Coronary artery (tissue), 2 donors: Measurements from ENCODE around the gene HIC1.

Experiments
- DNase-seq: peaks from one replicate; pipeline ENCODE4 v3.0.0-alpha.2; 2017; ENCODE audit warnings: low spot score
- H3K27ac ChIP-seq, 2 donors: fragments of 200-600 bp; sonication (generic); one replicate each; pipeline ENCODE4 v1.5.1; 2016 to 2019
- H3K4me3 ChIP-seq: fragments of 200-600 bp; sonication (generic); 2 replicates; pipeline ENCODE4 v1.5.1; 2016; ENCODE audit warnings: mild to moderate bottlenecking, moderate library complexity
- TF ChIP-seq, protein P1 (sequence below): fragments of 200-600 bp; sonication (generic); IDR thresholded peaks from one replicate; pipeline ENCODE4 v1.5.1; 2019; ENCODE audit warnings: antibody characterized with exemption

HIC1 gene

DNA sequence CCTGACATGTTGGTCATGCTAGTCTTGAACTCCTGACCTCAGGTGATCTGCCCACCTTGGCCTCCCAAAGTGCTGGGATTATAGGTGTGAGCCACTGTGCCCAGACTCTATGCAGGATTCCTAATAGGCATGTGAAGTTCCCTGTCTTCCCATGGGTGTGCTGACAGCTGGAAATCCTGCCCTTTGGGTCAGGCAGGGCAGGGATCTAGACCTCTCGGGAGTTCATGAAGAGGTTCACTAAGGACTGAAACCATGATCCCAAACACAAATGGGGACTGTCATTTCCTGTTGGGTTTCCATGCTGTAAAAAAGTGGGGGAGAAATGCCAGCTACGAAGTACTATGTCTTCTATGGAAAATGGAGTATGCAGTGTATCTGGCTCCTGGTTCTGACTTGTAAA lies 52.1 kb downstream of the HIC1 start:
- no peak overlapping the region for H3K4me3 ChIP-seq
- H3K27ac ChIP-seq: peak overlapping the region; percentile 62 to 87
- TF ChIP-seq, protein P1, sequence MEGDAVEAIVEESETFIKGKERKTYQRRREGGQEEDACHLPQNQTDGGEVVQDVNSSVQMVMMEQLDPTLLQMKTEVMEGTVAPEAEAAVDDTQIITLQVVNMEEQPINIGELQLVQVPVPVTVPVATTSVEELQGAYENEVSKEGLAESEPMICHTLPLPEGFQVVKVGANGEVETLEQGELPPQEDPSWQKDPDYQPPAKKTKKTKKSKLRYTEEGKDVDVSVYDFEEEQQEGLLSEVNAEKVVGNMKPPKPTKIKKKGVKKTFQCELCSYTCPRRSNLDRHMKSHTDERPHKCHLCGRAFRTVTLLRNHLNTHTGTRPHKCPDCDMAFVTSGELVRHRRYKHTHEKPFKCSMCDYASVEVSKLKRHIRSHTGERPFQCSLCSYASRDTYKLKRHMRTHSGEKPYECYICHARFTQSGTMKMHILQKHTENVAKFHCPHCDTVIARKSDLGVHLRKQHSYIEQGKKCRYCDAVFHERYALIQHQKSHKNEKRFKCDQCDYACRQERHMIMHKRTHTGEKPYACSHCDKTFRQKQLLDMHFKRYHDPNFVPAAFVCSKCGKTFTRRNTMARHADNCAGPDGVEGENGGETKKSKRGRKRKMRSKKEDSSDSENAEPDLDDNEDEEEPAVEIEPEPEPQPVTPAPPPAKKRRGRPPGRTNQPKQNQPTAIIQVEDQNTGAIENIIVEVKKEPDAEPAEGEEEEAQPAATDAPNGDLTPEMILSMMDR: no peak
- no peak for DNase-seq

DNA sequence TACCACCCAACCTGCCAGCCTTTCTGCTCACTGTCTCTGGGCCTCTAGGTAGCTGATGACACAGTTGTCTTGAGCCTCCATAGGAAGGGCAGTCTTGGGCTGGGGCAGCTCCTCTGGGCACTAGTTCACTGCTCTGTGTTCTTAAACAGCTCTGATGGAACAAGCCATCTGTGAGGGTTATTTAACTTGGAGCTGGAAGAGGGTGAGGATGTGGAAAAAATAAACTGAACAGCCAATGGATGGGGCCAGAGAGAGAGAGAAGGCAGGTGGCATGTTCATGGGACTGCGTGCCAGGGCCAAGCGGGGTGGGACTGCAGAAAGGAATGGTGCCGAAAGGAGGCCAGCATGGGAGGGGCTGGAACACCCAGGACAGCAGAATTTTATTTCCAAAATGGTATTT lies 52.6 kb downstream of the HIC1 start:
- DNase-seq: no peak
- H3K27ac ChIP-seq: peak overlapping the region; percentile 62 to 87
- TF ChIP-seq, protein P1: no peak
- no peak overlapping the region for H3K4me3 ChIP-seq

DNA sequence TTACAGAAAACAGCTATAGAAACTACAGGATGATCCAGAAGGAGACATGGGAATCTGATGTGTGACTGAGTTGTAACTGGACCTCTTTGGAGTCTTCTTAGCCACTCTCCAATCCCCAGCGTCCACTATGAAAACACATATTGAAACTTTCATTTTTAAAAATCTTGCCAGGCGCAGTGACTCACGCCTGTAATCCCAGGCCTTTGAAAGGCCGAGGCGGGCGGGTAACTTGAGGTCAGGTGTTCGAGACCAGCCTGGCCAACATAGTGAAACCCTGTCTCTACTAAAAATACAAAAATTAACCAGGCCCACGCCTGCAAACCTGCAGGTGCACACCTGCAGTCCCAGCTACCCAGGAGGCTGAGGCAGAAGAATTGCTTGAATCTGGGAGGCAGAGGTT lies 53.3 kb downstream of the HIC1 start:
- TF ChIP-seq, protein P1: no peak
- H3K27ac ChIP-seq: peak overlapping the region; percentile 62 to 87
- no peak overlapping the region for H3K4me3 ChIP-seq
- DNase-seq: no peak

DNA sequence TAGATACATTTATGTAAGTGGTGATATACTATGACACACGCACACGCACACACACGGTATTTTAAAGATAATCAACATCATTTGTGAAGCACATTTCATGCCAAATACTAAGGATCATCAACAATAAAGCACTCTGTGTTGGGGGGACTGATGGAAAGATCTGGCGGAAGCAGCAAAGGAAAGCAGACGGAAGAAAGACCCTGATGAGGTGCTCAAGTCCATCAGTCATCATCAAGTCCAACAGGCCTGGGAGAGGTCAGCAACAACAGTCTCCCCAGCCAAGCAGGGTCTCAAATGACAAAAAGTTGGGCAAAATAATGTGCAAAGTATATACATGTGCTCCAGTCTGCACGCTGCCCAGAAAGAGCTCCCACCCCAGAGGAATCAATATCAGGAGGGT lies 55.5 kb downstream of the HIC1 start:
- TF ChIP-seq, protein P1: no peak
- Histone ChIP-seq H3K27ac (no peak overlapping the region), H3K4me3 (no peak overlapping the region)
- no peak for DNase-seq

DNA sequence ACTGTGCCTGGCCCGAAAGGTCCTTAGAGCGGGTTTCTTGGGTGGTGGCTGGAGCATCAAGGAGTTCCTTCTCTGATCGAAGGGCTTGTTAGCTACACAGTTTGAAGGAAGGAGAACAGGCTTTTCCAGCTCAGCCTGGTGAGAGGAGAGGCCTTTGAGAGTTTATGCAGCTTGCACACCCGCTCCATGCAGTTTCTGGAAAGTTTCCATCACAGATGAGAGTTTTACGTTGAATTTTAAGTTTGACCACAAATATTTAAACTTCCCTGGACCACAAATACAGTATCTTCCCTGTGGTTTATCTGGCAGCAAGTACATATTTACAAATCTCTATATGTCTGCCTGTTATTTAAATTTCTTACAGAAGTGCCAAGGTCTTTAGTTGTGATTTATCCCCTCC lies 56.8 kb downstream of the HIC1 start:
- Histone ChIP-seq H3K27ac (no peak overlapping the region), H3K4me3 (no peak overlapping the region)
- no peak for DNase-seq
- TF ChIP-seq, protein P1: no peak
